ENCODE results near the gene OR2L8. TPM values are rescaled to one million over a fixed set of nuclear protein-coding genes. Genes with fewer than 3 reads are reported as not detected.

The OR2L8 gene, protein sequence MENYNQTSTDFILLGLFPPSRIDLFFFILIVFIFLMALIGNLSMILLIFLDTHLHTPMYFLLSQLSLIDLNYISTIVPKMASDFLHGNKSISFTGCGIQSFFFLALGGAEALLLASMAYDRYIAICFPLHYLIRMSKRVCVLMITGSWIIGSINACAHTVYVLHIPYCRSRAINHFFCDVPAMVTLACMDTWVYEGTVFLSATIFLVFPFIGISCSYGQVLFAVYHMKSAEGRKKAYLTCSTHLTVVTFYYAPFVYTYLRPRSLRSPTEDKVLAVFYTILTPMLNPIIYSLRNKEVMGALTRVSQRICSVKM
- total RNA-seq (2022; extraction: Qiagen RNA extraction; ENCODE audit: low read depth), result not detected in 5 replicates

DNA sequence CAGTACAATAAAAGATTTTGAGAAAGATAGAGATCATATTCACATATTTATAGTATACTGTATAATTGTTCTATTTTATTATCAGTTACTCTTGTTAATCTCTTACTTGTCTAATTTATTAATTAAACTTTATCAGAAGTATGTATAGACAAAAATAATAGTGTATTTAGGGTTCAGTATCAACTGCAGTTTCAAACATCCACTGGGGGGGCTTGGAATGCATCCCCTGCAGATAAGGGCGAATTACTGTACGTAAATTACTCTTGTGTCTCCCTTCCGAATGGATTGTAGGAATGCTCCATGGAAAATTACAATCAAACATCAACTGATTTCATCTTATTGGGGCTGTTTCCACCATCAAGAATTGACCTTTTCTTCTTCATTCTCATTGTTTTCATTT lies at the start of gene OR2L8:
Gene OR2L8 (plus strand): TSS at position 301 of the 400 bp plus-strand sequence. CDS start 0 bp downstream, at position 301.

DNA sequence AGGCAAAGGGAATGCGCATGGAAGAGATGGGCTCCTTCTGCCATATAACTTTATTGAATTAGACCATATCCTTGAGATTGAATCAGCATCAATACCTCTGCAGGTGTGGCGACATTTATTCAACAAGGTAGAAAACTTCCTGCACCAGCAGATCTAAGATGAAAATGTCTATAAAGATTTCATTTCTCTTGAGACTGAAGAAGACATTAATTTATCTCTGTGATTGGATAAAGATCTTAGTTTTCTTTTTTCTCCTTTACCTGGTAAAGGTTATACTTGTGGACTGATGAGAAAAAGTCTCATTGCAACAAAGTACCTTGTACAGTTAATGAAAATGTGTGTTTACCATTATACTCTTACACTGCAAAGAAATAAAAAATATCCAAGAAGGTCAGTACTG lies 28.7 kb upstream of the OR2L8 start, which contains the start of gene OR2T8:
Gene OR2T8 (plus strand): TSS at position 301 of the 400 bp plus-strand sequence. CDS start 766 bp downstream, outside the sequence.

DNA sequence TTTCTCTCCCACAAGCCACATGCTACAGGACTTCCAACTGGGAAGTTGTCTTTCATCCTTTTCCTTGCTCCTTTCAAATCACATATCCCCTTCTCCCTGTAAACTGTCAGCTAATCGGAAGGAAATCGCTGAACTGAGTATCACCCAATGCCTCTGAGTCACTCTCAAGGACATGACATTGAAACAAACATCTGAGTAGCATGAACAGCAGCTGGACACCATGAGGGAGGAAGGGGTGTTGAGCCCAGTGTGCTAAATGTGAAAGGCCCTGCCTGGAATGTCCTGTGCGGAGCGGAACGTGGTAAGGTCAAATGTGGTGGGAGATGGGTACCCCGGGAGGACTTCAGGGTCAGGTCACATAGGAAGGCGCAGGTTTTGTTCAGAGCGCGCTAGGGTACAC lies 23.8 kb upstream of the OR2L8 start, which contains the start of gene OR2AJ1:
Gene OR2AJ1 (plus strand): TSS at position 22 of the 400 bp plus-strand sequence. CDS start 8,880 bp downstream, outside the sequence.

DNA sequence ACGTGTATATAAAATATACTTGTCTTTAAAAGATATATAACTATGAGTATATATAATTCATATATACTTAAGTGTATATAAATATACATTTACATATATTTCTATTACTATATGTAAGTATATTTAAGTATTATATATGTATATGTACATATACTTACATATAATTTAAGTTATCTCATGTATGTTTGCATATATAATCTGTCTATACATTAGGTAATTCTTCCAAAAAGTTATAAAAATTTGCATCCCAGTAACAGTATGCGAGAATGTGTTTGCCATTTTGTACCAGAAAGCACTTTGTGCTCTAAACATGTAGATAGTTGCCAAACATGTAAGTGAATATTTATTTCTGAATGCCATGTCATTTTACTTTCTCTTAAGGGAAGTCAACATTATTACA lies 16.3 kb downstream of the OR2L8 start, which contains the start of gene OR2AK2:
Gene OR2AK2 (plus strand): TSS at position 301 of the 400 bp plus-strand sequence. CDS start 144 bp downstream, outside the sequence.

Other genes with a start within 250 kb of the OR2L8 start
- not detected in 5 replicates for gene OR6F1, start 232.2 kb upstream of the OR2L8 start, total RNA-seq (2022; extraction: Qiagen RNA extraction; ENCODE audit: low read depth)
- gene OR14K1, start 210.2 kb upstream of the OR2L8 start, total RNA-seq (2022; extraction: Qiagen RNA extraction; ENCODE audit: low read depth), result not detected in 5 replicates
- gene OR14A2, start 200.7 kb upstream of the OR2L8 start, total RNA-seq (2022; extraction: Qiagen RNA extraction; ENCODE audit: low read depth), result not detected in 5 replicates
- gene OR1C1, start 188.3 kb upstream of the OR2L8 start, total RNA-seq (2022; extraction: Qiagen RNA extraction; ENCODE audit: low read depth), result not detected in 5 replicates
- gene OR14A16, start 124.7 kb upstream of the OR2L8 start, total RNA-seq (2022; extraction: Qiagen RNA extraction; ENCODE audit: low read depth), result not detected in 5 replicates
- gene OR11L1, start 107.0 kb upstream of the OR2L8 start, total RNA-seq (2022; extraction: Qiagen RNA extraction; ENCODE audit: low read depth), result not detected in 5 replicates
- not detected in 5 replicates for gene TRIM58, start 91.7 kb upstream of the OR2L8 start, total RNA-seq (2022; extraction: Qiagen RNA extraction; ENCODE audit: low read depth)
- gene OR2W3, start 53.3 kb upstream of the OR2L8 start, total RNA-seq (2022; extraction: Qiagen RNA extraction; ENCODE audit: low read depth), result not detected in 5 replicates
- not detected in 5 replicates for gene OR2T8, start 28.6 kb upstream of the OR2L8 start, total RNA-seq (2022; extraction: Qiagen RNA extraction; ENCODE audit: low read depth)
- not detected in 5 replicates for gene OR2AJ1, start 24.0 kb upstream of the OR2L8 start, total RNA-seq (2022; extraction: Qiagen RNA extraction; ENCODE audit: low read depth)
- gene OR2AK2, start 16.4 kb downstream of the OR2L8 start, total RNA-seq (2022; extraction: Qiagen RNA extraction; ENCODE audit: low read depth), result not detected in 5 replicates
- not detected in 5 replicates for gene OR2L5, start 64.8 kb downstream of the OR2L8 start, total RNA-seq (2022; extraction: Qiagen RNA extraction; ENCODE audit: low read depth)
- gene OR2L2, start 81.2 kb downstream of the OR2L8 start, total RNA-seq (2022; extraction: Qiagen RNA extraction; ENCODE audit: low read depth), result not detected in 5 replicates
- not detected in 5 replicates for gene OR2L3, start 98.0 kb downstream of the OR2L8 start, total RNA-seq (2022; extraction: Qiagen RNA extraction; ENCODE audit: low read depth)
- not detected in 5 replicates for gene OR2L13, start 146.3 kb downstream of the OR2L8 start, total RNA-seq (2022; extraction: Qiagen RNA extraction; ENCODE audit: low read depth)
- gene OR2M5, start 196.3 kb downstream of the OR2L8 start, total RNA-seq (2022; extraction: Qiagen RNA extraction; ENCODE audit: low read depth), result not detected in 5 replicates
- not detected in 5 replicates for gene OR2M2, start 226.0 kb downstream of the OR2L8 start, total RNA-seq (2022; extraction: Qiagen RNA extraction; ENCODE audit: low read depth)
- not detected in 5 replicates for gene OR2M3, start 248.4 kb downstream of the OR2L8 start, total RNA-seq (2022; extraction: Qiagen RNA extraction; ENCODE audit: low read depth)

All from A549 treated with ZK216348 at 1 μM for 4 hours (cell line).